Lung (tissue), 12 donors: ENCODE data around the gene MAPKAP1. TPM values are rescaled to one million over a fixed set of nuclear protein-coding genes. Genes with fewer than 3 reads are reported as not detected.

ENCODE experiments used
- ATAC-seq: fragments of 200-7000 bp; cut with Tn5 transposase; one replicate; pipeline ENCODE4 v1.9.1; 2020; ENCODE audit warnings: moderate number of reproducible peaks; ENCODE audit not compliant: insufficient read depth, low FRiP score
- DNase-seq, 3 donors: peaks; one replicate each; pipeline ENCODE4 v3.0.0-alpha.2; 2013 to 2017
- H3K27ac ChIP-seq, 2 donors: one replicate each; pipeline ENCODE4 v1.5.1; 2013; ENCODE audit warnings: mild to moderate bottlenecking in 2 of 2, moderate library complexity in 2 of 2, control low read depth in 1 of 2, inconsistent platforms in 1 of 2, low read depth in 1 of 2, low read length in 1 of 2
- H3K27me3 ChIP-seq, 3 donors: one replicate each; pipeline ENCODE4 v1.5.1; 2013; ENCODE audit warnings: low read length in 2 of 3; ENCODE audit not compliant: control insufficient read depth in 3 of 3, insufficient read depth in 3 of 3
- H3K36me3 ChIP-seq, 4 donors: one replicate each; pipeline ENCODE4 v1.5.1; 2013; ENCODE audit warnings: low read length in 4 of 4, mild to moderate bottlenecking in 1 of 4, moderate library complexity in 1 of 4; ENCODE audit not compliant: control insufficient read depth in 4 of 4, insufficient read depth in 4 of 4
- H3K4me1 ChIP-seq, 5 donors: one replicate each; pipeline ENCODE4 v1.5.1; 2013; ENCODE audit warnings: low read length in 5 of 5, mild to moderate bottlenecking in 2 of 5, moderate library complexity in 1 of 5; ENCODE audit not compliant: control insufficient read depth in 5 of 5, insufficient read depth in 5 of 5
- H3K4me3 ChIP-seq: one replicate; pipeline ENCODE4 v1.5.1; 2013; ENCODE audit warnings: mild to moderate bottlenecking, control low read depth, moderate library complexity
- H3K9ac ChIP-seq, 2 donors: one replicate each; pipeline ENCODE4 v1.5.1; 2013; ENCODE audit warnings: low read length in 2 of 2, control low read depth in 1 of 2; ENCODE audit not compliant: insufficient read depth in 1 of 2
- H3K9me3 ChIP-seq, 4 donors: one replicate each; pipeline ENCODE4 v1.5.1; 2013; ENCODE audit warnings: low read length in 3 of 4, mild to moderate bottlenecking in 1 of 4, moderate library complexity in 1 of 4; ENCODE audit not compliant: control insufficient read depth in 4 of 4, insufficient read depth in 3 of 4
- CTCF ChIP-seq: IDR thresholded peaks from 2 replicates; pipeline ENCODE4 v1.5.1; 2012; ENCODE audit warnings: mild to moderate bottlenecking; ENCODE audit errors: control extremely low read depth, extremely low read depth
- WGBS, 2 donors: extraction: QIAGEN DNeasy Blood & Tissue Kit; methylation state at CpG; one replicate each; pipeline ENCODE4 v1.1.7; 2013; 5-methylcytosine and 5-hydroxymethylcytosine counted together
- polyA plus RNA-seq, 2 donors: library from polyadenylated mRNA; stranded (reverse); fragments of 200-250 nt; gene quantifications; one replicate each; pipeline ENCODE4 v1.2.1, GENCODE V29; 2013
- total RNA-seq, 2 donors: library from RNA; depleted of rRNA in 1 of 2; stranded (reverse); fragments of >200 nt in 1 of 2; gene quantifications; one replicate each; pipeline ENCODE4 v1.2.1, GENCODE V29; 2014 to 2021
- donor health status: control.
- donor health status: control.
- donor health status: Bipolar disorder and iron deficiency.
- donor health status: healthy.
- donor health status: DM: yes; HTN: yes; CAD: no.

The MAPKAP1 gene
- total and polyA plus RNA-seq, 4 donors, result 53.0 to 83.3 (median 66.7) TPM

GRCh38 chr9:125655066-125655633 lies 51.9 kb downstream of the MAPKAP1 start:
- WGBS, 2 donors, result 95 to 96% methylated on average over 4 of the region's 4 CpGs
- TF ChIP-seq CTCF, result no peak

GRCh38 chr9:125654121-125654520 lies 52.9 kb downstream of the MAPKAP1 start:
- TF ChIP-seq CTCF, result no peak

More at GRCh38 chr9:125655066-125655633, 51.9 kb downstream of the MAPKAP1 start:
- no peak for ATAC-seq
- no peak overlapping the region for H3K27ac ChIP-seq
- peaks cover 0 to 4% (median 0%) of the 10 kb centered on the region in 4 donors for H3K36me3 ChIP-seq
- no peak overlapping the region for H3K9ac ChIP-seq
- no peaks in the 10 kb centered on the region for H3K9me3 ChIP-seq
- H3K27me3 ChIP-seq, result no peaks in the 10 kb centered on the region
- no peak for DNase-seq
- no peak overlapping the region for H3K4me3 ChIP-seq
- H3K4me1 ChIP-seq, result peaks cover 0 to 17% (median 7%) of the 10 kb centered on the region in 5 donors

GRCh38 chr9:125653325-125653724 lies 53.7 kb downstream of the MAPKAP1 start:
- DNase-seq (no peak), ATAC-seq (no peak)
- Histone ChIP-seq H3K9ac (no peak overlapping the region), H3K27me3 (no peaks in the 10 kb centered on the region), H3K4me1 (peaks cover 0 to 17% (median 7%) of the 10 kb centered on the region in 5 donors), H3K4me3 (no peak overlapping the region), H3K36me3 (peaks cover 0 to 4% (median 0%) of the 10 kb centered on the region in 4 donors), H3K27ac (no peak overlapping the region), H3K9me3 (no peaks in the 10 kb centered on the region)
- WGBS, 2 donors, result 91 to 93% methylated on average over 3 of the region's 3 CpGs
- TF ChIP-seq CTCF, result no peak

More at GRCh38 chr9:125654121-125654520, 52.9 kb downstream of the MAPKAP1 start:
- H3K9me3 ChIP-seq, result no peaks in the 10 kb centered on the region
- WGBS, 2 donors, result 75 to 90% methylated on average over 5 of the region's 5 CpGs
- ATAC-seq (no peak), DNase-seq (no peak)
- peaks cover 0 to 17% (median 7%) of the 10 kb centered on the region in 5 donors for H3K4me1 ChIP-seq
- peaks cover 0 to 4% (median 0%) of the 10 kb centered on the region in 4 donors for H3K36me3 ChIP-seq
- no peak overlapping the region for H3K4me3 ChIP-seq
- no peaks in the 10 kb centered on the region for H3K27me3 ChIP-seq
- no peak overlapping the region for H3K27ac ChIP-seq
- H3K9ac ChIP-seq, result no peak overlapping the region
